ENCODE data around the gene POLD4. TPM values are rescaled to one million over a fixed set of nuclear protein-coding genes. Genes with fewer than 3 reads are reported as not detected.

Gene POLD4
- total and polyA plus RNA-seq, 2 of the 13 experiments (the other 11 are each of a cell fraction or from before 2014, with no cell fraction given): 10.5 to 27.4 TPM

DNA sequence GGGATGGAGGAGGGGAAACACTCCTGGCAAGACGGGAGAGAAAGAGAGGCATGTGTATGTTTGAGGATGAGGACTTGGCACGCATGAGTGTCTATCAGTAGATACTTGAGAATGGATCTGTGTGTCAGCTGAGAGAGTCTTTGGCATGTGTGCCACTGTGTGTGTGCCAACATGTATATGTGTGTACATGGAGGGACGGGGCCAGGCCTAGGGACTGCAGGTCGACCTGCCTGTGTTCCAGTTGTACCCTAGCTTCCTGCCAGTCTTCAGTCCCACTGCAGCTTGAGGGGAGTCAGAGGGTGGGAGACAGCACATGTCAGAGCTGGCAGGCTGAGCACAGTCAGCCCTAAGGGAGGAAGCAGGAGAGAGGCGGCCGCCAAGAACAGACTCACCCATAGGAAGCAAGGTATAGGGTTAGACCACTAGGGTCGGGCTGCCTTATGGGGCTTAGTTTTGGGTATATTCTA is 14.4 kb upstream of the POLD4 start:
- no peak for ATAC-seq
- H3K36me3 ChIP-seq (replicated peaks in 1 of 2; ENCODE audit: control insufficient read depth in 1 of 2, insufficient read depth in 2 of 2, low read length in 2 of 2): no peaks in the 10 kb centered on the region
- no TSS peak for BruUV-seq (replicated peaks)
- no peak overlapping the region for H3K27ac ChIP-seq (ENCODE audit: extremely low read length, insufficient read depth, low read length)
- H3K9me3 ChIP-seq (ENCODE audit: low read length): no peaks in the 10 kb centered on the region
- FAIRE-seq: no peak
- H3K4me3 ChIP-seq (replicated peaks in 1 of 3; ENCODE audit: insufficient read depth in 1 of 3, low read depth in 2 of 3, low read length in 3 of 3): no peak overlapping the region
- H3K9ac ChIP-seq (ENCODE audit: insufficient read depth, low read depth, low read length): no peak overlapping the region
- no peak for DNase-seq (ENCODE audit: low spot score)
- intact Hi-C loops (cut with micrococcal nuclease; ENCODE audit: unreplicated experiment): no loop called here
- CTCF ChIA-PET (ENCODE audit: low intra/inter-chr PET ratio, low total read pairs): no interaction called here
- POLR2A ChIA-PET: no interaction called here
- WGBS (ENCODE audit: low lambda C conversion rate): 90% methylated on average over 5 of the region's 7 CpGs
- H4K20me1 ChIP-seq (ENCODE audit: insufficient read depth, low read length): no peaks in the 10 kb centered on the region
- no peaks in the 10 kb centered on the region for H3K79me2 ChIP-seq (ENCODE audit: insufficient read depth, low read length)
- no peak overlapping the region for H3K4me2 ChIP-seq (ENCODE audit: low read depth, low read length)
- no peak overlapping the region for H2AFZ ChIP-seq (ENCODE audit: low read length)
- H3K27me3 ChIP-seq (ENCODE audit: control insufficient read depth in 1 of 2, insufficient read depth in 2 of 2, low read length in 2 of 2): 0 out of 5 replicates have a peak, but pooled peaks cover 0 to 3% of the 10 kb centered on the region in 2 experiments
- H3K4me1 ChIP-seq (ENCODE audit: insufficient read depth, low read length): peaks cover 14% of the 10 kb centered on the region
- in situ Hi-C loops (cut with HindIII; ENCODE audit: extremely low pct_ligation_motif_present, low pct_unique_long_range_greater_than_20kb): no loop called here
- TF ChIP-seq ZNF605 (CRISPR knock-in tag; IDR thresholded peaks at IDR 0.05): no peak
- TF ChIP-seq ZZZ3 (CRISPR knock-in tag; IDR thresholded peaks at IDR 0.05; ENCODE audit: borderline replicate concordance): no peak
- TF ChIP-seq ZNF451 (CRISPR knock-in tag; IDR thresholded peaks at IDR 0.05): no peak
- no peak for TF ChIP-seq ZNF513 (CRISPR knock-in tag; conservative IDR thresholded peaks at IDR 0.05)
- no peak for TF ChIP-seq SP5 (CRISPR knock-in tag; IDR thresholded peaks at IDR 0.05; ENCODE audit: borderline replicate concordance, low read depth)
- TF ChIP-seq ZNF782 (CRISPR knock-in tag; IDR thresholded peaks at IDR 0.05; ENCODE audit: borderline replicate concordance): no peak
- TF ChIP-seq, protein P1, sequence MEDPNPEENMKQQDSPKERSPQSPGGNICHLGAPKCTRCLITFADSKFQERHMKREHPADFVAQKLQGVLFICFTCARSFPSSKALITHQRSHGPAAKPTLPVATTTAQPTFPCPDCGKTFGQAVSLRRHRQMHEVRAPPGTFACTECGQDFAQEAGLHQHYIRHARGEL (CRISPR knock-in tag; IDR thresholded peaks at IDR 0.05): no peak
- no peak for TF ChIP-seq PRDM15 (CRISPR knock-in tag; IDR thresholded peaks at IDR 0.05)
- TF ChIP-seq ZNF562 (CRISPR knock-in tag; IDR thresholded peaks at IDR 0.05; ENCODE audit: borderline replicate concordance): no peak
- TF ChIP-seq MTA3 (CRISPR knock-in tag; IDR thresholded peaks at IDR 0.05): no peak
- TF ChIP-seq KLF15 (CRISPR knock-in tag; IDR thresholded peaks at IDR 0.05; ENCODE audit: borderline replicate concordance): no peak
- no peak for TF ChIP-seq ZNF441 (CRISPR knock-in tag; IDR thresholded peaks at IDR 0.05; ENCODE audit: borderline replicate concordance)
- no peak for TF ChIP-seq JUND (CRISPR knock-in tag; IDR thresholded peaks at IDR 0.05)
- no peak for TF ChIP-seq ZMYM2 (CRISPR knock-in tag; IDR thresholded peaks at IDR 0.05)
- TF ChIP-seq, protein P2, sequence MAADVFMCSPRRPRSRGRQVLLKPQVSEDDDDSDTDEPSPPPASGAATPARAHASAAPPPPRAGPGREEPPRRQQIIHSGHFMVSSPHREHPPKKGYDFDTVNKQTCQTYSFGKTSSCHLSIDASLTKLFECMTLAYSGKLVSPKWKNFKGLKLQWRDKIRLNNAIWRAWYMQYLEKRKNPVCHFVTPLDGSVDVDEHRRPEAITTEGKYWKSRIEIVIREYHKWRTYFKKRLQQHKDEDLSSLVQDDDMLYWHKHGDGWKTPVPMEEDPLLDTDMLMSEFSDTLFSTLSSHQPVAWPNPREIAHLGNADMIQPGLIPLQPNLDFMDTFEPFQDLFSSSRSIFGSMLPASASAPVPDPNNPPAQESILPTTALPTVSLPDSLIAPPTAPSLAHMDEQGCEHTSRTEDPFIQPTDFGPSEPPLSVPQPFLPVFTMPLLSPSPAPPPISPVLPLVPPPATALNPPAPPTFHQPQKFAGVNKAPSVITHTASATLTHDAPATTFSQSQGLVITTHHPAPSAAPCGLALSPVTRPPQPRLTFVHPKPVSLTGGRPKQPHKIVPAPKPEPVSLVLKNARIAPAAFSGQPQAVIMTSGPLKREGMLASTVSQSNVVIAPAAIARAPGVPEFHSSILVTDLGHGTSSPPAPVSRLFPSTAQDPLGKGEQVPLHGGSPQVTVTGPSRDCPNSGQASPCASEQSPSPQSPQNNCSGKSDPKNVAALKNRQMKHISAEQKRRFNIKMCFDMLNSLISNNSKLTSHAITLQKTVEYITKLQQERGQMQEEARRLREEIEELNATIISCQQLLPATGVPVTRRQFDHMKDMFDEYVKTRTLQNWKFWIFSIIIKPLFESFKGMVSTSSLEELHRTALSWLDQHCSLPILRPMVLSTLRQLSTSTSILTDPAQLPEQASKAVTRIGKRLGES (CRISPR knock-in tag; IDR thresholded peaks at IDR 0.05; ENCODE audit: borderline replicate concordance): no peak
- no peak for TF ChIP-seq TCF12 (IDR thresholded peaks at IDR 0.05)
- TF ChIP-seq TCF12 (CRISPR knock-in tag; IDR thresholded peaks at IDR 0.05): no peak
- no peak for TF ChIP-seq HES4 (CRISPR knock-in tag; IDR thresholded peaks at IDR 0.05; ENCODE audit: borderline replicate concordance)
